Central memory CD4-positive, alpha-beta T cell (primary cell): Measurements from ENCODE around the gene RALGAPA2.
A peak's percentile ranks its signal among the peaks of the same experiment; 100 is the strongest.

Experiments
- DNase-seq: peaks from one replicate; pipeline ENCODE4 v3.0.0; 2022

Gene RALGAPA2

DNA sequence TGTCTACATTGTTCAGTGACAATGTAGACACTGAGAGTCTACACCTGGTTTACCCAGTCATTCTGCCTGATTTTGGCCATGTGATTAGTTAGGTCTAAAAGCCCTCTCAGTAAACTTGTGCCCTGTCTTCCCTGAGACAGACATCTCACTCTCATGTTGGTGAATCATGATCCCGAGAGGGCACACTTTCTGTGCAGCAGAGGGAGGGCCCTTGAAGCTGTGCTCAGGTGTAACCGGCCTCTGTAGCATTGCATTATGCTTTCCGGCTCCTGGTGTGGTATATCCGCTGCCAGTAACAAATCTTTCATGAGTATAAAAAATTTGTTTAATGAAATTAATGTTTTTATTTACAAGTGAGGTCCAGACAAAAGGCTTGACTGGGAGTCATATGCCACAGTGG, 85.0 kb downstream of the RALGAPA2 start:
- no peak for DNase-seq

DNA sequence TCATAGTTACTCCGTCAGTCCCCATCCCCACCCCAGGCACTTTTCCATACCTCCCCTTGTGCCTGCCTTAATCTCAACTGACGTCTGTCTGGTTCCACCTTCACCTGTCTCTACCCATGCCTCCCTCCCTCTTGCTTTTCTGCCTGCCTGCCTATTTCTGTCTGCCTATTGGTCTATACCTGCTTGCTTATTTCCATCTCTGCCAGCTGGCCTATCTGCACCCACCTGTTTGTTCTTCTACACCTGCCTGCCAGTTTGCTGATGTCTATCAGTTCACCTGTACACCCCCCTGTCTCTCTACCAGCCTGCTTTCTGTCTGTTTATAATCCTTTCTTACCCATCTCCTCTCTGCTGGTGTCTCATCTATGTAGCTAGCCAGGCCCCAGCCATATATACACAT, 87.5 kb downstream of the RALGAPA2 start:
- DNase-seq: no peak

GRCh38 chr20:20621195-20621594, 91.2 kb downstream of the RALGAPA2 start:
- DNase-seq: no peak

DNA sequence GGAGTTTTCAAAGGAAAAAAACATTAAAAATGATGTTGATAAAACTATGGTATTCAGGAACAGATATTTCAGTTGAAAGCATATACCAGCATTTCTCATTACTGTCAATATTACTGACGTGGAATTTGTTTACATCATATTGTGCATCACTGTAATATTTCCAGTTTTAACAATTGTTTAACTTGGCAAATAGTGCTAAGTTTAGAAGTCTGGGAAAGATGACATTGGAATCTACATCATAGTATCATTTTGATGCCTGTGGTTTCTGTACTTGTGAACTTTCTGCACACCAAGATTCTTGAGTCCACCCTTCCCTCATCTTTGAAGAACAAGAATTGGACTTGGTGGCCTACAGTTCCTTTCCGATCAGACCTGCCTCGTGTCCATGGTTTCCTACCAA, 98.1 kb downstream of the RALGAPA2 start:
- DNase-seq: no peak

- DNase-seq: no peak
Measured at GRCh38 chr20:20612251-20612650, 100.2 kb downstream of the RALGAPA2 start.

GRCh38 chr20:20611167-20611566, 101.3 kb downstream of the RALGAPA2 start:
- no peak for DNase-seq

DNA sequence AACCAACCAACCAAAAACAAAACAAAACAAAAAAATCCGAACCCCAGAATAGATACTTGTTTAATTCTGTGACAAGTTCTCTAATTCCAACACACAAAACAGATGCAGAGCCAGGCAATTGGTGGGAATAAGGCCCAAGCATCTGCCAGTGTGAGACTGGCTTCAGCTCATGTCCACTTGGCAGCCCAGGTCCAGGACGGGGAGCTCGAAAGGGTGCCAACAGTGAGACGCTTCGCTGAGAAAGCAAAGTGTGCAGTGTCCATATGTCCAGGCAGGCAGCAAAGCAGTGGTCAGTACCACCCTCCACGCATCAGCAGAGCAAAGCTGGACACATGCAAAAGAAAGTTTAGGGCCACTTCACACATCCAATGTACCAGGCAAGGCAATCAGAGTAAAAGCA, 102.9 kb downstream of the RALGAPA2 start:
- no peak for DNase-seq

DNA sequence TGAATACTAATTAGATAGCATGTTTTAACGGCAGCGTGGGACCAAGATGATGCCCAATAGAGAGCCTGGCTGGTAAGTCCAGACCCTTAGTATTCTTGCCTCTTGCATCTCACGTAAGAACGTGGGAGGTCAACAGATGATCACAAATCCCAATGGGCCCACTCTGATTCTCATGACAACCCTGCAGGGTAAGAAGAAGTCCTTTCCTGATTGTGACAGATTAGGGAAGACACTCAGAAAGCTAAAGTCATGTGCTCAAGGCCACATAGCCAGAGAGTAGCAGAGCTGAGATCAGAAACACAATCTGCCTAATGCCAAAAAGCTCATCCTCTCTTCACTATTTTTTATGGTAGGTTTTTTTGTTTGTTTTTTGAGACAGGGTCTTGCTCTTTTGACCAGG, 103.8 kb downstream of the RALGAPA2 start:
- no peak for DNase-seq

- DNase-seq: no peak
Measured at GRCh38 chr20:20608041-20608440, 104.4 kb downstream of the RALGAPA2 start.

GRCh38 chr20:20606881-20607280, 105.6 kb downstream of the RALGAPA2 start:
- DNase-seq: no peak

- DNase-seq: no peak
Measured at GRCh38 chr20:20606050-20606449, 106.4 kb downstream of the RALGAPA2 start.

DNA sequence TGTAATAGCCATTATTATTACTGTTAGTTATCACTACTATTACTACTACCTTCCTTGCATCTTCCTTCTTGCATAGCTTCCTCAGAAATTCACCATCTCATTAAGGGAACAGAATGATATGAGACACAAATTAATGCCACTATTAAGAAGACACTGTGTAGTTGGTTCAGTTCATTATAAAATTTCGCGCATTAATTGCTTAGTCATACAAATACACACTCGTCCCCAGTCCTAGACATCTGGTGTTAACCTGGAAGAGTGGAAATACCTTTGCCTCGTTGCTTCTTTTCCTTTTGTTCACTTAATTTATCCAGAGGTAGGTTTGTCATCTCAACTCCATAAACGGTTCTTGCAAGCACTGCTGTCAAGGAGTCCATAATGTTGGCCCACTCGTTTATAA, 107.5 kb downstream of the RALGAPA2 start:
- no peak for DNase-seq

DNA sequence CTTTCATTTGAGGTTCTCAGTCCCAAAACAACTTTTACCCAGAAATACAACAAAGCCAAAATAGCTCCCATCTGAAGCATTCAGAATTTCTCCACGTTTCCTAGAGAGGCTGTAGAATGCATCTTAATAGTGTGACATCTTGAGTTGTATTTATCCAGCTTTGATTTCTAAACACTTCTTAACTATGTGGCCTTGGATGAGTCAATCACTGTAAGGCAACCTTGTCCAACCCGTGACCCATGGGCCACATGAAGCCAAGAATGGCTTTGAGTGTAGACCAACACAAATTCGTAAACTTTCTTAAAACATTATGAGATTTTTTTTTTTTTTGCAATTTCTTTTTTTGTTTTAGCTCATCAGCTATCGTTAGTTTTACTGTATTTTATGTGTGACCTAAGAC, 108.1 kb downstream of the RALGAPA2 start:
- DNase-seq: no peak

GRCh38 chr20:20603339-20603990, 109.0 kb downstream of the RALGAPA2 start:
- peak; percentile 7 for DNase-seq

DNA sequence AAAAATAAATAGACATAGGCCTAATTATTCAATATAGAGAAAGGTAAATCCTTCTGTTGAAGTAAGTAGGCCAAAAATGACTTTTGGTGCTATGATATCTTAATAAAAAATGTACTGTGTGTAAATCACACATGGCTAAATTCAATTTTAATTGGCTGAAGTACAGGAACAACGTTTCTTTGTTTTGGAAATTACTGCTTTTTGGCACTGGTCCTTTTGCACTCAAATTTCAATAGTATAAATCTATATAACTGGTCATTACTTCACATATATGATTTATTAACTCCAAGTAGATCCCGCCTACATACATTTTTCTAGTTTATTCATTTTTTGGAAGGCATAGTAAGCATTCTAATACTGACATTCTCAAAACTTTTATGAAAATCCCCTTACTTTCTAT, 114.5 kb downstream of the RALGAPA2 start:
- no peak for DNase-seq

- DNase-seq: no peak
Measured at GRCh38 chr20:20594171-20594530, 118.3 kb downstream of the RALGAPA2 start.

DNA sequence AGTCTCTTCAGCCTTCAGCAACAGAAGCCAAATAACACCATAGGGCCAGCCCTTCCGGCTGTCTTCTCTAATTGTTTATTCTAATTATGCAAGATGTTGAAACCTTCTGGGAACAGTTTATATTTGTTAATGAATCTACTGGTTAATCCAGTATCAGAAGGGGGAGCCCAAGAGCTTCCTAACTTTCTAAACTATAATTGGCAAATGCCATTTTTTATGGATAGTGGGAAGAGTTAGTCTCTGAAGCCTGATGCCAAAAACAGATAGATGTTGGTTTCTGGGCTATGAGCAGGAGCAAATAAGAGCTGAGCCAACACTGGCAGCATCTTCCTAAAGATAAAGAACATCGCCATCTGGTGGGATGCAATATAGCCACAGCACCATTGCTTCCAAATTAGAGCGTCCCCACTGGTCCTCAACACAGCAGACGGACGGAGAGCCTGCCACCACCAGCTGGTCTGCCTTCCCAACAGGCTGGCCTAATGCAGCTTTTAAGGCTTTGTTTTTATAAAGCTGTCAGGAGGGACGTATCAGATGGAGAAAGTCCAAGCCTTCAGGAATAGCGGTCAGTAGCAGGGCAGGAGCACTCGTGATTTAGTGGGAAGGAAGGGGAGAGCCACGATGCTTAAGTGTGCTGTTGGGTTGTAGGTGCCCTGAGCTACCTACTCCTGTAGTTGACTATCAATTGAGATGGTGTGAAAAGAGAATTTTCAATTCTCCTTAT, 118.8 kb downstream of the RALGAPA2 start:
- no peak for DNase-seq

- no peak for DNase-seq
Measured at GRCh38 chr20:20585146-20585545, 127.3 kb downstream of the RALGAPA2 start.

- DNase-seq: no peak
Measured at GRCh38 chr20:20582734-20583133, 129.7 kb downstream of the RALGAPA2 start.

- DNase-seq: no peak
Measured at GRCh38 chr20:20580139-20580538, 132.3 kb downstream of the RALGAPA2 start.

- no peak for DNase-seq
Measured at GRCh38 chr20:20578838-20579237, 133.6 kb downstream of the RALGAPA2 start.

- no peak for DNase-seq
Measured at GRCh38 chr20:20573797-20574196, 138.6 kb downstream of the RALGAPA2 start.

- DNase-seq: no peak
Measured at GRCh38 chr20:20571068-20571780, 141.2 kb downstream of the RALGAPA2 start.

DNA sequence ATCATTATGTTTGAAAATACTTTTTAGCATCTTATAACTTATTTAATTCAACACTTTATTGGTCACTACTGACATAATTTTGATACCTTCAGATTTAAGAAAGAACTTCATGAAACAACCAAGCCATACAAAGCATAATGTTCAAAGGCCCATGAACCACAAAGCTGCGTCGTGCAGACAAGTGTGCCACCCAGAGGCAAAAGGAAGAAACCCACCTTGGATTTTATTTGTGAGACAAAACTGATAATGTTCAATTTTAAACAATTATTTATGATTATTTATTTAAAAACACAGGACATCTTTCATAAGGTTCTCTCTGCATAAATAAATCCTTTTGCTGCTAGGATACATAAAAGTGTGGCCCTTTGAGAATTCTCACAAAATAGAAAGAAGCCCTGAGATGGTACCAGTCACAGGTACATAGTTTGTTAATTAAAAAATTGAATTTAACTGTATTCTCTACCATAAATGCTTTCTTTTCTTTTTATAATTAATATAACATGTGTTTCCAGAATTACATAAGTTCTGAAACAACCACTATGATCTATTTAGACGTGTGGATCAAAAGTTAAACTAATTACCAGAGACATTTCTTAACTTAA, 143.7 kb downstream of the RALGAPA2 start:
- no peak for DNase-seq
